ENCODE results near the gene C16orf78. TPM values are rescaled to one million over a fixed set of nuclear protein-coding genes. Genes with fewer than 3 reads are reported as not detected.

The C16orf78 gene
- total RNA-seq, 1 experiment from 2014 or later, result not detected

- Histone ChIP-seq H3F3A (ENCODE audit: insufficient read depth, low read depth) (no peaks in the 10 kb centered on the region), H3K4me3 (no peak overlapping the region), H3K79me2 (ENCODE audit: low read depth) (no peaks in the 10 kb centered on the region), H3K36me3 (ENCODE audit: low read depth) (no peaks in the 10 kb centered on the region), H2AFZ (no peak overlapping the region), H3K27ac (no peak overlapping the region), H3K4me1 (replicated peaks; ENCODE audit: insufficient read depth) (no peaks in the 10 kb centered on the region), H3K9me2 (ENCODE audit: insufficient read depth) (no peaks in the 10 kb centered on the region), H4K20me1 (ENCODE audit: insufficient read depth) (no peaks in the 10 kb centered on the region), H3K9me3 (ENCODE audit: insufficient read depth, low read depth) (no peaks in the 10 kb centered on the region), H3K27me3 (ENCODE audit: insufficient read depth, low read depth) (peaks cover 32% of the 10 kb centered on the region), H3K4me2 (no peak overlapping the region)
- CTCF ChIA-PET, result no interaction called here
- no TSS peak for BruUV-seq (replicated peaks)
- intact Hi-C loops (cut with micrococcal nuclease; ENCODE audit: unreplicated experiment), result no loop called here
- POLR2A ChIA-PET (ENCODE audit: unreplicated experiment), result no interaction called here
- no peak for DNase-seq
- TF ChIP-seq EZH2 (IDR thresholded peaks at IDR 0.05; ENCODE audit: low read depth) (no peak), CTCF (conservative IDR thresholded peaks at IDR 0.05) (no peak)
Measured at GRCh38 chr16:49395021-49395420, 21.4 kb downstream of the C16orf78 start.

GRCh38 chr16:49396206-49396720 lies 22.7 kb downstream of the C16orf78 start:
- TF ChIP-seq EZH2 (IDR thresholded peaks at IDR 0.05; ENCODE audit: low read depth), result no peak
- no peak for TF ChIP-seq CTCF (conservative IDR thresholded peaks at IDR 0.05)
- Histone ChIP-seq H4K20me1 (ENCODE audit: insufficient read depth) (no peaks in the 10 kb centered on the region), H3K27ac (no peak overlapping the region), H3K79me2 (ENCODE audit: low read depth) (no peaks in the 10 kb centered on the region), H3K4me3 (no peak overlapping the region), H3K9me2 (ENCODE audit: insufficient read depth) (no peaks in the 10 kb centered on the region), H3F3A (ENCODE audit: insufficient read depth, low read depth) (no peaks in the 10 kb centered on the region), H3K9me3 (ENCODE audit: insufficient read depth, low read depth) (no peaks in the 10 kb centered on the region), H3K36me3 (ENCODE audit: low read depth) (no peaks in the 10 kb centered on the region), H2AFZ (no peak overlapping the region), H3K27me3 (ENCODE audit: insufficient read depth, low read depth) (peaks cover 38% of the 10 kb centered on the region), H3K4me2 (no peak overlapping the region), H3K4me1 (replicated peaks; ENCODE audit: insufficient read depth) (no peaks in the 10 kb centered on the region)
- BruUV-seq (replicated peaks), result no TSS peak
- CTCF ChIA-PET, result no interaction called here
- POLR2A ChIA-PET (ENCODE audit: unreplicated experiment), result no interaction called here
- intact Hi-C loops (cut with micrococcal nuclease; ENCODE audit: unreplicated experiment), result no loop called here
- DNase-seq, result no peak

GRCh38 chr16:49398761-49399160 lies 25.2 kb downstream of the C16orf78 start:
- intact Hi-C loops (cut with micrococcal nuclease; ENCODE audit: unreplicated experiment), result no loop called here
- TF ChIP-seq CTCF (conservative IDR thresholded peaks at IDR 0.05) (no peak), EZH2 (IDR thresholded peaks at IDR 0.05; ENCODE audit: low read depth) (no peak)
- H3K9me3 ChIP-seq (ENCODE audit: insufficient read depth, low read depth), result no peaks in the 10 kb centered on the region
- no peak for DNase-seq
- ChIA-PET POLR2A (ENCODE audit: unreplicated experiment) (no interaction called here), CTCF (no interaction called here)
- H2AFZ ChIP-seq, result no peak overlapping the region
- H3K79me2 ChIP-seq (ENCODE audit: low read depth), result no peaks in the 10 kb centered on the region
- no TSS peak for BruUV-seq (replicated peaks)
- H3K4me3 ChIP-seq, result no peak overlapping the region
- no peaks in the 10 kb centered on the region for H3K9me2 ChIP-seq (ENCODE audit: insufficient read depth)
- no peak overlapping the region for H3K4me2 ChIP-seq
- H4K20me1 ChIP-seq (ENCODE audit: insufficient read depth), result no peaks in the 10 kb centered on the region; the same call in 1 of the 2 replicates
- no peaks in the 10 kb centered on the region for H3K4me1 ChIP-seq (replicated peaks; ENCODE audit: insufficient read depth)
- no peaks in the 10 kb centered on the region for H3F3A ChIP-seq (ENCODE audit: insufficient read depth, low read depth)
- H3K27me3 ChIP-seq (ENCODE audit: insufficient read depth, low read depth), result peaks cover 39% of the 10 kb centered on the region
- no peaks in the 10 kb centered on the region for H3K36me3 ChIP-seq (ENCODE audit: low read depth)
- H3K27ac ChIP-seq, result no peak overlapping the region

Measured in PC-9 (cell line).